Lower lobe of right lung (tissue), 2 donors: ENCODE results near the gene TEX53. TPM values are rescaled to one million over a fixed set of nuclear protein-coding genes. Genes with fewer than 3 reads are reported as not detected.

ENCODE experiments used
- ATAC-seq, 2 donors: fragments of 200-7000 bp; cut with Tn5 transposase; one replicate each; pipeline ENCODE4 v1.9.1; 2020 to 2022; ENCODE audit warnings: mild to moderate bottlenecking in 2 of 2, moderate library complexity in 2 of 2
- DNase-seq: peaks from one replicate; pipeline ENCODE4 v3.0.0-alpha.2; 2020
- H3K27ac ChIP-seq: fragments of 200-600 bp; one replicate; pipeline ENCODE4 v1.8.0; 2022
- H3K27me3 ChIP-seq: fragments of 200-600 bp; one replicate; pipeline ENCODE4 v1.8.0; 2022; ENCODE audit warnings: low read depth
- H3K36me3 ChIP-seq: fragments of 200-600 bp; one replicate; pipeline ENCODE4 v1.8.0; 2022; ENCODE audit warnings: mild to moderate bottlenecking
- H3K4me1 ChIP-seq: fragments of 200-600 bp; one replicate; pipeline ENCODE4 v1.8.0; 2022
- H3K4me3 ChIP-seq: fragments of 200-600 bp; one replicate; pipeline ENCODE4 v1.8.0; 2022; ENCODE audit warnings: mild to moderate bottlenecking
- H3K9me3 ChIP-seq: fragments of 200-600 bp; one replicate; pipeline ENCODE4 v1.8.0; 2022
- intact Hi-C: fragments of 100-400 bp; cut with DNase I; formaldehyde crosslinking; loops from one replicate; pipeline ENCODE4 v1.11.0; 2022
- total RNA-seq: library from RNA; stranded (reverse); fragmentation: NEBNext Ultra II Directional; extraction: Animal tissue kit (Norgen Biotek cat#: 25700); gene quantifications from one replicate; pipeline ENCODE4 v1.2.1, GENCODE V29; 2021
- TF ChIP-seq, protein P1 (sequence below): fragments of 200-600 bp; IDR thresholded peaks from one replicate; pipeline ENCODE4 v1.8.0; 2022; ENCODE audit warnings: antibody characterized with exemption, mild to moderate bottlenecking
- donor health status: DM: no; HTN: yes; CAD: no; lungs with severe emphysema.

TEX53 gene
- total RNA-seq, 1 donor from 2014 or later, result not detected

DNA sequence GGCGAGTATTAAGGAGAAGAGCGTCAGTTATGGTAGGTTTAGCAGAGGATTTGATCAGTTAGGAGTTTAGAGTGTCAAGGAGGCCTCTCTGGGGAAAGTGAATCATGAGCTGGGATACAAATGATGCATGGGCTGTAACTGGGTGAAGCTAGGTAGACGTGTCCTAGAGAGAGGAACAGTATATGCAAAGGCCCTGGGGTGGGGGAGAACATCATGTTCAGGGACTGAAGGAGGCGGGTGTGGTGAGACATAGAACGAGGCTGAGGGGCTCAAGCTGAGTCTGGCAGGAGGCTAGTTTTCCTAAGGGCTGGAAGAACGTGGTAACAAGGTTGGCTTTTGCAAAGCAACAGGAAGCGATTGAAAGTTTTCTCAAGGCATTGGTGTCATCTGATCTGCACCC is 36.0 kb downstream of the TEX53 start:
- TF ChIP-seq, protein P1, sequence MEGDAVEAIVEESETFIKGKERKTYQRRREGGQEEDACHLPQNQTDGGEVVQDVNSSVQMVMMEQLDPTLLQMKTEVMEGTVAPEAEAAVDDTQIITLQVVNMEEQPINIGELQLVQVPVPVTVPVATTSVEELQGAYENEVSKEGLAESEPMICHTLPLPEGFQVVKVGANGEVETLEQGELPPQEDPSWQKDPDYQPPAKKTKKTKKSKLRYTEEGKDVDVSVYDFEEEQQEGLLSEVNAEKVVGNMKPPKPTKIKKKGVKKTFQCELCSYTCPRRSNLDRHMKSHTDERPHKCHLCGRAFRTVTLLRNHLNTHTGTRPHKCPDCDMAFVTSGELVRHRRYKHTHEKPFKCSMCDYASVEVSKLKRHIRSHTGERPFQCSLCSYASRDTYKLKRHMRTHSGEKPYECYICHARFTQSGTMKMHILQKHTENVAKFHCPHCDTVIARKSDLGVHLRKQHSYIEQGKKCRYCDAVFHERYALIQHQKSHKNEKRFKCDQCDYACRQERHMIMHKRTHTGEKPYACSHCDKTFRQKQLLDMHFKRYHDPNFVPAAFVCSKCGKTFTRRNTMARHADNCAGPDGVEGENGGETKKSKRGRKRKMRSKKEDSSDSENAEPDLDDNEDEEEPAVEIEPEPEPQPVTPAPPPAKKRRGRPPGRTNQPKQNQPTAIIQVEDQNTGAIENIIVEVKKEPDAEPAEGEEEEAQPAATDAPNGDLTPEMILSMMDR, result no peak
- H3K27me3 ChIP-seq, result no peaks in the 10 kb centered on the region
- H3K27ac ChIP-seq, result peak overlapping the region; percentile 15

DNA sequence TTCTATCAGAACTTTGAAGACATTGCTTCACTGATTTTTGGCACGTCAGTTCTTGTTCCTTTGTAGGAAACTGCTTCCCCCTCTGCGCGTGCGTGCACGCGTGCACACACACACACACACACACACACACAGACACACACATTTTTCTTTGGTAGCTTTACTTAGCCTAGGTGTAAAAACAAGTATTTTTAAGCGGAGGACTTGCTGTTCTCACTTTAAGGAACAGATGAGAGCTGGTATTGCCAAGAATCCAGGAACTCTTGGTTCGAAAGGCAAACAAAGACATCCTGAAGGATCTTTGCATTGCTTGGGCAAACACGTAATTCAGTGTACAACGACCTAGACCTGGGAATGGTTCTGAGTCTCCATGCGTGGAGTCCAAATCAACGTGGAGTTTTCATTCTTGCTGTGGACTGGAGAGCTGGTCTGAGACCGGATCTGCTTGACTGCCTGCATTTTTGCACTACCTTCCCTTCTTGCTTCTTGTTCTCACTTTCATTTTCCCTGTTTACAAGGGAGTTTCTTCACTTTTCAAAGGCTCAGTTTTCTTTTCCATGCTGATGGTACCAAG is 38.3 kb downstream of the TEX53 start:
- ATAC-seq (peak; percentile 75 to 84), DNase-seq (peak; percentile 81)
- TF ChIP-seq, protein P1, result no peak

More for the DNA sequence above, 36.0 kb downstream of the TEX53 start:
- intact Hi-C loops, result no loop called here
- no peaks in the 10 kb centered on the region for H3K9me3 ChIP-seq
- peaks cover 26% of the 10 kb centered on the region for H3K36me3 ChIP-seq
- H3K4me3 ChIP-seq, result no peak overlapping the region
- DNase-seq, result no peak
- peaks cover 32% of the 10 kb centered on the region for H3K4me1 ChIP-seq
- ATAC-seq, result no peak

DNA sequence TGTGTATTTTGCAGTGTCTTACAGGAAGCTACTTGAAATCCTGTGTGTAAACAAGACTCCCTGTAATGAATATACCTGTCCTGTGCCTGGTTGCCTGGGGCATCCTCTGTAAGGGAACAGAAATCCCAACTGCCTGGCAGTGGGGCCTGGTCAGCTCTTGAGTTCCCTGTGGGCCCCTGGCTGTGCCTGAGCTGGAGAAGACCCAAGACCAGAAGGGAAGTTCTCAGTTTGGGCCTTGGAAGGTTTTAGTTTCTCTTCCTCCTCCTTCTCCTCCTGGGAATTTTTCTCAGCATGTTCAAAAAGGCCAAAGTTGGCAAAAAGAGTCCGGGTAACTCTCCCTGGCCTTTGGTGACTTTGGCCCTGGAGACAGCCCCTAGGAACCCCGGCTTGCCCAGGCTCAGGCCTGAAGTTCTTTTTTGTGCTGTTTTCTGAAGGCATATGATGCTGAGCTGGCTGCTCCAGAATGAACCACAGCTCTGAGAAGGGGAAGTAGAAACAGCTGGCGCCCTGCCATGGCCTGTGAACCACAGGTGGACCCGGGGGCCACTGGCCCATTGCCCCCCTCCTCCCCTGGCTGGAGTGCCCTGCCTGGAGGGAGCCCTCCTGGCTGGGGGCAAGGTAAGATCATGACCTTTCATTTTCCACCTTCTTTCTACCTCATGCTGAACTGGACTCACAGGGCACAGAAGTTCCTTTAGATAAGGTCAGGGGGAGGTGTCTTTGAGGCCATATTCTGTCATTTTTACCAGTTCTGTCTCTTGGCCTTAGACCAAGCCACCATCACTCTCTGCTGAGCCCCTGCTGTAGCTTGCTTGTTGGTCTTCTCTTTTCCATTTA is 40.7 kb downstream of the TEX53 start:
- peak overlapping the region; percentile 74 for H3K27ac ChIP-seq
- ATAC-seq, result peak; percentile 35 to 55
- TF ChIP-seq, protein P1, result no peak
- H3K4me3 ChIP-seq, result no peak overlapping the region
- no peaks in the 10 kb centered on the region for H3K9me3 ChIP-seq
- no peaks in the 10 kb centered on the region for H3K27me3 ChIP-seq
- intact Hi-C loops, result no loop called here
- H3K4me1 ChIP-seq, result peaks cover 52% of the 10 kb centered on the region
- peak; percentile 89 for DNase-seq
- peaks cover 10% of the 10 kb centered on the region for H3K36me3 ChIP-seq

More for the DNA sequence above, 38.3 kb downstream of the TEX53 start:
- H3K4me1 ChIP-seq, result peaks cover 38% of the 10 kb centered on the region
- H3K27me3 ChIP-seq, result no peaks in the 10 kb centered on the region
- H3K36me3 ChIP-seq, result peaks cover 22% of the 10 kb centered on the region
- peak overlapping the region; percentile 81 for H3K27ac ChIP-seq
- H3K9me3 ChIP-seq, result no peaks in the 10 kb centered on the region
- intact Hi-C loops, result no loop called here
- H3K4me3 ChIP-seq, result peak overlapping the region; percentile 44

DNA sequence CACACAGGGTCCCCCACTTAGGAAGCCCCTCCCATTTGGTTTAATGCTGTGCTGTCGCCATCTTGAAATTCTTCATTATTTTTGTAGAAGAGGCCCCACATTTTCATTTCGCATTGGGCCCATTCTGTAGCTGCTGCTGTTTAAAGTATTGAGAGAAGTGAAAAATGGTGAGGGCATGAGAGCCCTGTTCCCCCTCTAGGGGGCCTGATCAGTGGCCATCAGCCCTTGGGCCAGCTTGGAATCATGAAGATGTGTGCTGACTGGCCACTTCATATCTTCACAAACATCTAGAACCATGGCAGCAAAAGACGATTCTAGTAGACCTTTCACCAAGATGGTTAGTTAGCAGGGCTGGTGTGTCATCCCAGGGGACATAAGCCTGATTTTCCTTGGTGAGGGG is 43.2 kb downstream of the TEX53 start:
- TF ChIP-seq, protein P1, result no peak
- DNase-seq, result no peak
- H3K9me3 ChIP-seq, result no peaks in the 10 kb centered on the region
- intact Hi-C loops, result no loop called here
- ATAC-seq, result no peak
- no peak overlapping the region for H3K4me3 ChIP-seq
- peaks cover 58% of the 10 kb centered on the region for H3K4me1 ChIP-seq
- peaks cover 5% of the 10 kb centered on the region for H3K36me3 ChIP-seq
- H3K27ac ChIP-seq, result no peak overlapping the region
- H3K27me3 ChIP-seq, result no peaks in the 10 kb centered on the region

DNA sequence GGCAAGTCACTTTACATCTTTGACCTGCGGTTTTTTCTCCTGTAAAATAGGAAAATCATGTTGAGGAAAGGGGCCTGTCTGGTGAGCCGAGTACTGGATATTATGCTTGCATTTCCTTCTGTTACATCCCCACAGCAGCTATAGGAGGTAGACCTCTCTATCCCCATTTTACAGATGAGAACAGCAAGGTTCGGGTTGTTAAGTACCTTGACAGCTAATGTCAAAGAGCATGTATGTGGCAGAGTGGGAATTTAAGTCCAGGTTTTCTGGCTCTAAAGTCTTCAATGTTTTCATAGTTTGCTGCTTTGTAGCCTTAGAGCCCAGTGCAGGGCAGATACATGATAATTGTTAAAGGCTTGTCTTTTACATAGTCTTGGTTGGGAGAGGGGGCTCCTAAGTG is 43.7 kb downstream of the TEX53 start:
- Histone ChIP-seq H3K27me3 (no peaks in the 10 kb centered on the region), H3K36me3 (peaks cover 3% of the 10 kb centered on the region), H3K9me3 (no peaks in the 10 kb centered on the region), H3K4me1 (peaks cover 57% of the 10 kb centered on the region), H3K4me3 (no peak overlapping the region), H3K27ac (no peak overlapping the region)
- TF ChIP-seq, protein P1, result no peak
- intact Hi-C loops, result no loop called here
- ATAC-seq (no peak), DNase-seq (no peak)
